ENCODE measurements around the gene KRT3. TPM values are rescaled to one million over a fixed set of nuclear protein-coding genes. Genes with fewer than 3 reads are reported as not detected.

KRT3 gene
- total and polyA plus RNA-seq, 2 experiments from 2014 or later, result not detected

- Histone ChIP-seq H3K27ac (no peak overlapping the region), H3K27me3 (peaks cover 21% of the 10 kb centered on the region)
- peak in 1 of 2 donors; percentile 88 for DNase-seq (ENCODE audit: low read depth in 1 of 2, low spot score in 1 of 2)
Observed at GRCh38 chr12:52837413-52837741, 41.5 kb upstream of the KRT3 start.

DNA sequence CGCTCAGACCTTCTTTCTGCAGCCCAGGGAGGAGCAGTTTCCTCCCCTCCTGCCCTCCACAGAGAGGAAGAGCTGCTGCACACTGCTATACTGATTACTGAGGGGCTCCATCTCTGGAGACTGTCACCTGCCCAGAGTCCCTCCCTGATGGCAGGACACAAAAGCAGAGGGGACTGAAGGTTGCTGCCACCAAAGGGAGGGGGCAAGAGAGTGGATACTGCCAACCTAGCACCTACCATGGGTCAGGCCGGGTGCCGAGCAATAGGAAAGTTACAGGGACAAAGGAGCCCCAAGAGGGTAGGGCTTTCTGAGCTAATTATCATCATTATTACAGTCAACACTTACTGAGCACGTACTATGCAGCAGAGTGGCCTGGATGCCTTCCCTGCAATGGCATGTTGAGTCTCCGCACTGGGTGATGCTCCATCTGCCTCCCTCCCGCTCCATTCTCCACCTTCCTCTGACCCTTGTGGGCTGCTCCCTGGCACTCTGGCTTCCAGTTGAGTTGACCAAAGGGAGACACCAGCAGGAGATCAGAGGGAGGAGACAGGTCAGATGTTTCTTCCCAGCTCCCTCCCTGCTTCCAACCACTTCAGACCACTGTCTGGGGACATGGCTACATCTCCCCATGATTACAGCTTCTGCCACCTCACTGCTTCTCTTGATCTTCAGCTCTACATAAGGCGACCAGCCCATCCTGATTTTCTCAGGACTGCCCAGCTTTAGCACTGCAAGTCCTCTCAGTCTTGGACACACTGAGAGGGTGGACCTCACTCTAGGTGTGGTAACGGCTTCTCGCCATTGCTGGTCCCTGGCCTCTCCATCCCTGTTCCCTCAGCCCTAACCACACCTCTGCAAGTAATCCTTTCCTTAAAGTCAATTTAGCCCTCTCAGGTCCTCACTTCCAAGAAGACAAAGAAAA, 40.8 kb upstream of the KRT3 start:
- Histone ChIP-seq H3K9me3 (ENCODE audit: low read depth) (no peaks in the 10 kb centered on the region), H3K4me1 (ENCODE audit: low read depth) (no peaks in the 10 kb centered on the region), H3K27ac (no peak overlapping the region), H3K4me3 (no peak overlapping the region), H3K27me3 (peaks cover 15% of the 10 kb centered on the region), H3K36me3 (no peaks in the 10 kb centered on the region)
- no peak for TF ChIP-seq CTCF (IDR thresholded peaks at IDR 0.05; ENCODE audit: low read depth, low read length)
- no peak for DNase-seq (ENCODE audit: low read depth in 1 of 2, low spot score in 1 of 2)

More at GRCh38 chr12:52837413-52837741, 41.5 kb upstream of the KRT3 start:
- Histone ChIP-seq H3K36me3 (no peaks in the 10 kb centered on the region), H3K4me3 (no peak overlapping the region), H3K9me3 (ENCODE audit: low read depth) (no peaks in the 10 kb centered on the region), H3K4me1 (ENCODE audit: low read depth) (no peaks in the 10 kb centered on the region)
- no peak for TF ChIP-seq CTCF (IDR thresholded peaks at IDR 0.05; ENCODE audit: low read depth, low read length)

DNA sequence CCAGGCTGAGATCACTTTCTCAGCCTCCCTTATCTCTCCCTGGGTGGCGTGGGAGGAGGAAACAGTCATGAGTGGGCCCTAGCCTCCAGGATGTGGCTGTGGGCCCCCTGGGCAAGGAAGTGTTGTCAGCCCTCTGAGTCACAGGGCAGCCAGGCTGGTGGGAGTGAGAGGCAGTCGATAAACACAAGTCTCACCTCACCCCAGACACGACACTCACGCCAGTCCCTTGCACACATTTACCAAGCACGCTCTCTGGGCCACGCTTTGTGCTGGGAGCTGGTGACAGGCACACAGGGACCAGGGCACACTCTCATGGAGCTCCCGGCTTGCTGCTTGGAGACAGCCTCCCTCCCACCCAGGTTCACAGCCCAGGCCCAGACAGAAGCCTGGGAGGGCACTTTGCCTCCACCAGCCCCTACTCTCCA, 40.1 kb upstream of the KRT3 start:
- no peak for TF ChIP-seq CTCF (IDR thresholded peaks at IDR 0.05; ENCODE audit: low read depth, low read length)
- Histone ChIP-seq H3K36me3 (no peaks in the 10 kb centered on the region), H3K4me1 (ENCODE audit: low read depth) (no peaks in the 10 kb centered on the region), H3K9me3 (ENCODE audit: low read depth) (no peaks in the 10 kb centered on the region), H3K4me3 (no peak overlapping the region), H3K27me3 (peaks cover 12% of the 10 kb centered on the region), H3K27ac (no peak overlapping the region)
- DNase-seq (ENCODE audit: low read depth in 1 of 2, low spot score in 1 of 2), result peak in 1 of 2 donors; percentile 73

- no peak overlapping the region for H3K4me3 ChIP-seq
- no peaks in the 10 kb centered on the region for H3K9me3 ChIP-seq (ENCODE audit: low read depth)
- H3K27me3 ChIP-seq, result peaks cover 12% of the 10 kb centered on the region
- DNase-seq (ENCODE audit: low read depth in 1 of 2, low spot score in 1 of 2), result no peak
- no peaks in the 10 kb centered on the region for H3K4me1 ChIP-seq (ENCODE audit: low read depth)
- no peaks in the 10 kb centered on the region for H3K36me3 ChIP-seq
- H3K27ac ChIP-seq, result no peak overlapping the region
- no peak for TF ChIP-seq CTCF (IDR thresholded peaks at IDR 0.05; ENCODE audit: low read depth, low read length)
Observed at GRCh38 chr12:52835271-52836041, 39.5 kb upstream of the KRT3 start.

DNA sequence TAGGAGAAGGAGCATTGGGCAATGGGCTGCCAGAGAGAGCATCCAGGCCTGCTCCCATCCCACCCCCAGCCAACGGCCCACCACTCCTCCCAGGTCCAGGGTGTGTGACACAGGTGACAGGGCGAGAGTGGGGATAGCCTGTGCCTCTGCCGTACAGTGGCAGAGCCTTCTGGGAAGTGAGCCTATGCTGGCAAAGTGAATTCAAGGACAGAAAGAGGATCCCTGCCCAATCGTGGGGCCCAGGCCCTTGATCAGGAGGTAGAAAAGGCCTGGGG, 38.7 kb upstream of the KRT3 start:
- Histone ChIP-seq H3K4me3 (no peak overlapping the region), H3K36me3 (no peaks in the 10 kb centered on the region), H3K27ac (no peak overlapping the region), H3K4me1 (ENCODE audit: low read depth) (no peaks in the 10 kb centered on the region), H3K9me3 (ENCODE audit: low read depth) (no peaks in the 10 kb centered on the region), H3K27me3 (peaks cover 11% of the 10 kb centered on the region)
- DNase-seq (ENCODE audit: low read depth in 1 of 2, low spot score in 1 of 2), result no peak
- no peak for TF ChIP-seq CTCF (IDR thresholded peaks at IDR 0.05; ENCODE audit: low read depth, low read length)
